NT2/D1 (cell line): ENCODE data around the gene CLCNKB.

Experiments
- SUZ12 ChIP-seq: IDR thresholded peaks from 2 replicates; pipeline ENCODE4 v1.6.1; 2011; ENCODE audit not compliant: insufficient read length, insufficient read depth; ENCODE audit errors: extremely low read depth
- YY1 ChIP-seq: IDR thresholded peaks from 2 replicates; pipeline ENCODE4 v1.6.1; 2011; ENCODE audit not compliant: insufficient read length, insufficient read depth
- ZNF274 ChIP-seq: IDR thresholded peaks from 2 replicates; pipeline ENCODE4 v1.6.1; 2011; ENCODE audit warnings: mild to moderate bottlenecking, low read depth, low read length

GRCh38 chr1:15994590-15995351 is 48.8 kb upstream of the CLCNKB start:
- TF ChIP-seq YY1 (no peak), SUZ12 (no peak), ZNF274 (no peak)
